NCI-H510A treated with DMSO at 0.1 percent for 48 hours (cell line): ENCODE results near the gene TMEM200A.

Experiments used
- DNase-seq: peaks from one replicate; lab custom pipeline; 2025; lab: John Stamatoyannopoulos, UW

TMEM200A gene

GRCh38 chr6:130377915-130378314 lies 12.1 kb downstream of the TMEM200A start:
- DNase-seq: no peak

- no peak for DNase-seq
Measured at GRCh38 chr6:130379223-130379622, 13.4 kb downstream of the TMEM200A start.

- no peak for DNase-seq
Measured at GRCh38 chr6:130381012-130381411, 15.2 kb downstream of the TMEM200A start.

- no peak for DNase-seq
Measured at GRCh38 chr6:130381459-130382380, 15.9 kb downstream of the TMEM200A start.

- DNase-seq: no peak
Measured at GRCh38 chr6:130382872-130383490, 17.2 kb downstream of the TMEM200A start.

- no peak for DNase-seq
Measured at GRCh38 chr6:130385064-130385695, 19.4 kb downstream of the TMEM200A start.

GRCh38 chr6:130389142-130389541 lies 23.3 kb downstream of the TMEM200A start:
- no peak for DNase-seq

- DNase-seq: no peak
Measured at GRCh38 chr6:130390890-130391289, 25.1 kb downstream of the TMEM200A start.

- no peak for DNase-seq
Measured at GRCh38 chr6:130393306-130393705, 27.5 kb downstream of the TMEM200A start.

- DNase-seq: no peak
Measured at GRCh38 chr6:130394246-130394645, 28.4 kb downstream of the TMEM200A start.

- DNase-seq: no peak
Measured at GRCh38 chr6:130395164-130395563, 29.3 kb downstream of the TMEM200A start.

- DNase-seq: no peak
Measured at GRCh38 chr6:130396722-130397121, 30.9 kb downstream of the TMEM200A start.

- no peak for DNase-seq
Measured at GRCh38 chr6:130405549-130405948, 39.7 kb downstream of the TMEM200A start.

GRCh38 chr6:130407032-130407431 lies 41.2 kb downstream of the TMEM200A start:
- DNase-seq: no peak

GRCh38 chr6:130409418-130410100 lies 43.7 kb downstream of the TMEM200A start:
- DNase-seq: no peak

GRCh38 chr6:130411481-130411880 lies 45.7 kb downstream of the TMEM200A start:
- no peak for DNase-seq

- DNase-seq: no peak
Measured at GRCh38 chr6:130412556-130413290, 46.9 kb downstream of the TMEM200A start.

- DNase-seq: no peak
Measured at GRCh38 chr6:130417951-130418350, 52.1 kb downstream of the TMEM200A start.

- DNase-seq: no peak
Measured at GRCh38 chr6:130420911-130421310, 55.1 kb downstream of the TMEM200A start.

GRCh38 chr6:130421585-130421984 lies 55.8 kb downstream of the TMEM200A start:
- no peak for DNase-seq

- DNase-seq: no peak
Measured at GRCh38 chr6:130423044-130423443, 57.2 kb downstream of the TMEM200A start.

- no peak for DNase-seq
Measured at GRCh38 chr6:130424710-130425109, 58.9 kb downstream of the TMEM200A start.
